GM18861 (cell line): ENCODE data around the gene STK32B.
"Not testable (repeated sequence)": the region's sequence is repeated elsewhere in the genome, so short reads cannot be mapped to it uniquely, and the experiment has no call there.

ENCODE experiments used
- ATAC-seq: cut with Tn5 transposase; IDR thresholded peaks from one replicate; pipeline ENCODE4 v1.9.1; 2021; ENCODE audit not compliant: unreplicated experiment

STK32B gene

DNA sequence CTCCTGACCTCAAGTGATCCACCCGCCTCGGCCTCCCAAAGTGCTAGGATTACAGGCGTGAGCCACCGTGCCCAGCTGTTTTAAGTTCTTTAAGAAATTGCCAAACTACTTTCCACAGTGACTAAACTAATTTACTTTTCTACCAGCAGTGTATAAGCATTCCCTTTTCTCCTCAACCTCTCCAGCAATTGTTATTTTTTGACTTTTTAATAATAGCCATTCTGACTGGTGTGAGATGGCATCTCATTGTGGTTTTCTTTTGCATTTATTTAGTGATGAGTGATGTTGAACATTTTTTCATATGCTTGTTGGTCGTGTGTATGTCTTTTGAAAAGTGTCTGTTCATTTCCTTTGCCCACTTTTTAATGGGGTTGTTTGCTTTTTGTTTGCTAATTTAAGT is 199.3 kb downstream of the STK32B start:
- ATAC-seq = not testable (repeated sequence)

DNA sequence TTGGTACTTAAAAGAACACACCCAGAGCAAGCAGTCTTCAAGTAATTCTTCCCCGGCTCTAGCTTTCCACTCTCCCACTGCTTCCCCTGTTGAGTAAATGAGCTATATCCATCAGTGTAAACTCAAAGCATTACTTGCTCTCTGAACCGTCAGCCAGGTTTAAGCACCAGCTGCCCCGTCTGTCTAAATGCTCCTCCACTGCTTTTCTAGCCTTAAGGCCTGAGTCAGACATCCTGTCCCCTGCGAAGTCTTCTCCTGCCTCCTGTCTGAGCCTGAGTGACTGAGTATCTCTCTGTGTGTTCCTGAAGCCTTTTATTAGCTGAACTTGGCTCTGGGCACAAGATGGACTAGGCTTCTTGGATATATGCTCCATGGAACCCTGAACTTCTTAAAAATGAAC is 205.1 kb downstream of the STK32B start:
- ATAC-seq = no peak

DNA sequence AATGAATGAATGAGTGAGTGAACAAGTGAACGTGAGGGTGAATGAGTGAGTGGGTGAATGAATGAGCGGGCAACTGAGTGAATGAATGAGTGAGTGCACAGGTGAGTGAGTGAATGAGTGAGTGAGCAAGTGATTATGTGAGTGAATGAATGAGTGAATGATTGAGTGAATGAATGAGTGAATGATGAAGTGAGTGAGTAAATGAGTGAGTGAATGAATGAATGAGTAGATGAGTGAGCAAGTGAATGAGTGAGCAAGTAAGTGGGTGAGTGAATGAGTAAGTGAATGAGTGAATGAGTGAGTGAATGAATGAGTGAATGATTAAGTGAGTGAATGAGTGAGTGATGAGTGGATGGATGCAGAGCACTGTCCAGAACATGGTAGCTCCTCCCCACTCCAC is 205.8 kb downstream of the STK32B start:
- no peak for ATAC-seq

DNA sequence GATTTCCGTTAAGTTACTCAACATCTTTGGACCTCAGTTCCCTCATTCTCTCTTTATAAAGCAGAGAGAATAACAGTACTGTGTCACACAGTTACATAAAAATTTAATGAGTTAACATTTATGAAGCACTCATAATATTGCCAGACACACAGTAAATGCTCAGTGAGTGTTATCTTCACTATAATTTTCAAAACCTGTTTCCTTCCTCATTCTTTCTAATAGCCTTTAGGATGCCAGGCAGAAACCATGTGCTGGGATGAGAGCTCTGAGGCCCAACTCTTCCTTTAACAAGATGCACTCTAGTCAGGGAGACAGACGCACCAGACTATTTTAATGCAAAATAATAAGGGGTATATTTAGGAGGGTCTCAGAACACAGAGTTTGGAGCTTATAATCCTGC is 208.2 kb downstream of the STK32B start:
- no peak for ATAC-seq

DNA sequence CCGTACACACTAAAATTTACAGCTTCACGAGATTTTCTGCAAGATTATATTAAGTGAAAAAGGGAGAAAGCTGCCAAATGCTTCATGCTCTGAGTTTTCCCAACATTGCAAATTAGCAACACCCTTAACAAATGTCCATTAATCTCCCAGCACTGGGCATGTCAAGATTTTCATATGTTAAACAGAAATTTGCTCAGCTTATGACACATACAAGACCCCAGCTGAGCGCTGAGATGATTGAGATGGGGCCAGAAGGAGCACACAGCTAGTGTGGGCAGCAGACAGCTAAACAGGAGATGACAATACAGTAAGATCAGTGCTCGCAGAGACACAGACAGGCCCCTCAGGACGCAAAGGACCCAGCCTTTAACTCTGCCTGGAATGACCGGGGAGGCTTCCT is 208.8 kb downstream of the STK32B start:
- ATAC-seq = no peak

DNA sequence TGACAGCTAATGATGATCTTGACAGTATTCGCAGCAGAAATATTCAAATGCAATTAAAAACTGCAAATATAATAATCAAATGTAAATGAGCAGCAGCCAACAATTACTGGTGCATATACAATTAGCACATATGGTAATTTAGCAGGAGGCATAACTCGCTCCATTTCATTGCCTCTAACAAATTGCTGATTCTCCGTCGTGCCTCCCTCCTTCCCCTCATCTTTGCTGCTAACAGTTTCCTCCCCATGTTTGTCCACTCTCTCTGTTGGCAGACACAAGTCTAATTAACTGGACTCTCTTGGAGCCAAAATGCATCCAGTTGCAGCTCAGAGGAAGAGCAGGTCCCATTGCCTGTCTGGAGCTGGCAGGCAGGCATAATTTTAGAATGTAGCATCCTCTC is 210.6 kb downstream of the STK32B start:
- no peak for ATAC-seq

DNA sequence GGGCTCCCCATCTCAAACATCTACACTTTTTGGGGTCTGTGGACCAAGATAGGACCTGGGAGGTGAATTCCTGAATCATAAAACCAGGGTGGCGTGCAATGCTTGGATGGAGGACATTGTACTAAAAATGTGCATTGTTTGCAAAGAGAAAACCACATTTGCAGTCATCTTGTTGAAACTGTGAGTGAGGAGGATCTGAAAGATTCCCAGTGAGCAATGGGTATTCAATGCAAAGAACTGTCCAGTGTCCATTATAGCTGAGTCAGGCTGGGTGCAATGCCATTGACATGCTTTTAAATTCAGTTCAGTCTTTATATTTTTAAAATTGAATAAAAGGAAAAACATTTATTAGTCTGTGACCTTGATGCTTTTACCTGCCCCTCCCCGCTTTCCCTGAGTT is 215.7 kb downstream of the STK32B start:
- no peak for ATAC-seq

DNA sequence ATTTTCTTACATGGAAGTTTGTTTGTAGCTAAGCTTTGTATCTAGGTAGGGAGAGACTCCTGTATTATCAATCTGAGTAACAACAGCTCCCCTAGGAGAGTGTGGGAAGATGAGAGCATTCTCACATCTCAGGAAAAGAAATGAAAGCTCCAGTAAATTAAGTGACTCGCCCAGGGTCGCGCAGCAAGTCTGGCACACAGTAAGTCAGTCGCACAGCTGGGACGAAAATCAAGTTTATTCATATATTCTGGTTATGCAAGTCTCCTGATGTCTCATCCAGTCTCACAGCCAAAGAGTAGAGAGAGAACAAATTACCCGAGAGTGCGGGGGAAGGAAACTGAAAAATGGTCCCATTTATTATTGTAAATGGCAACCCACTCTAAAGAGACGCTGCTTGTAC is 216.1 kb downstream of the STK32B start:
- no peak for ATAC-seq

DNA sequence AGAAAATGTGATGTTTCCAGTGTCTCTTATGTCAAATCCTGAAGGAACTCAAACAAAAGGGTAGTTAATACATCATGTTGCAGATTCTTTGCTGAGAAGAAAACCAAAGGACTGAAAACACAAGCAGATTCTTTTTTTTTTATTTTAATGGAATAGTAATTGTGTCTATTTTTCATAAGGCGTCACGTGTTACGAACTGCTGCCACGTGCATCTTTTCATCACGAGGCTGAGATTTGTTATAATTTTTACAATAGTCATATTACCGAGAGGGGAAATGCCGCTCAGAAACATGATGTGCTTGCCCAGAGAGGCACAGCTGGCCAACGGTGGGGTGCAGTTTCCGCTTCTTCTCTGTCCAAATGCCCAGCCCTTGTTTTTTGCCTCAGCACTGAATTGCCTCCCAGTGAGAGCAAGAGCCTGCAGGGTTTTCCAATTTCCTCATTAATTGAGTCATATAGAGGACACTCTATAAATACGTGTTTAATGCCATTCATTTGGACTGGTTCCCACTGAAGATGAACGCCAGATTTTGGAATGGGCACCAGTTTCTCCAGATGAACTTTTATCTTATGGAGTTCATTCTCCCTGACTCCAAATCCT is 225.3 kb downstream of the STK32B start:
- ATAC-seq = no peak

DNA sequence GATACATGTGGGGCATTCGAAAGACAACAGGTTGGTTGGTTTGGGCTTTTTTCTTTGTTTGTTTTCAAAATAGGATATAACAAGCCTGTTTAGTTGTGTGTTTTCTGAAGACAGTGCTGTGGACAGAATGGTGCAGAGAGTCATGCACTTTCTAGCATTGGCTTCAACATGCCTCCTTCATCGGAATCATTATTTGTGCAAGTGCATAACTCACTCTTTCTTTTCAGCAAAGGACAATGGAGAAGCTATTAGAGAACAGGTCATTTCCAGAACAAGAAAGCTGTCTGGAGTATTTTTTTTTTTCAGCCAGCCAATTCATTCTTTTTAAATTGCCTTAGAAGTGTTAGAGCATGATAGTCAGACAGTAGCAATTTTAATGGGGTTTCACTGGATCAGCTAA is 225.8 kb downstream of the STK32B start:
- ATAC-seq = no peak

DNA sequence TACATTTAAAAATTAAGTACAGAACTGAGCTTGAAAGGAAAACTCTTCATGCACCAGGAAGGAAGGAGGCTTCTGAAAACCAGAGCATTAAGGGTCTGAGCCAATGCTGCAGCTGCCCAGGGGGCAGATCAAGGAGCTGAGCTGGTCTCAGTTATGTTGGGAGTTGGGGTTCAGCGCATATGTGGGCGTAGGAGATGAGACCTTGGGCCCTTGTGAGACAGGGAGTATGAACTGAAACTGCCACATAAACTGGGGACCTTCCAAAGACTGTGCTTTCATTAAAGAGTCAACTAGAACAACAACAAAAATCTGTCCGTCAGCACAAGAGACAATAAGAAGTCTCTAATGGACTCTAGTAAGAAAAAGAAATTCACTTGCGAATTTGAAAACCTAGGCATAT is 226.9 kb downstream of the STK32B start:
- ATAC-seq = no peak

DNA sequence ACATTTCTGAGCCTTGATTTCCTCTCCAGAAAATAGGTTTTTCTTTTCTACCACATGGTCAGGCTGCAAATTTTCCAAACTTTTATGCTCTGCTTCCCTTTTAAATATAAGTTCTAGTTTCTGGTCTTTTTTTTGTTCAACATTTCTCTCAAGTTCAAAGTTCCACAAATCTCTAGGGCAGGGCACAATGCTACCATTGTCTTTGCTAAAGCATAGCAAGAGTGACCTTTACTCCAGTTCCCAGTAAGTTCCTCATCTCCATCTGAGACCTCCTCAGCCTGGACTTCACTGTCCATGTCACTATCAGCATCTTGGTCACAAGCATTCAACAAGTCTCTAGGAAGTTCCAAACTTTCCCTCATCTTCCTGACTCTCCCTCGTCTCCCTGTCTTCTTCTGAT is 228.8 kb downstream of the STK32B start:
- not testable (repeated sequence) for ATAC-seq

DNA sequence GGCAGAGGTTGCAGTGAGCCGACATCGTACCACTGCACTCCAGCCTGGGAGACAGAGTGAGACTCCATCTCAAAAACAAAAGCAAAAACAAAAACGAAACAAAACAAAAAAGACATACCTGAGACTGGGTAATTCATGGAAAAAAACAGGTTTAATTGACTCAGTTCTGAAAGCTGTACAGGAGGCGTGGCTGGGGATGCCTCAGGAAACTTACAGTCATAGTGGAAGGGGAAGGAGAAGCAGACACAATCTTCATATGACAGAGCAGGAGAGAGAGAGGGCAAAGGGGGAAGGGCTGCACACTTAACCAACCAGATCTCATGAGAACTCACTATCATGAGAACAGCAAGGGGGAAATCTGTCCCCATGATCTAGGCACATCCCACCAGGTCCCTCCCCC is 229.5 kb downstream of the STK32B start:
- no peak for ATAC-seq

DNA sequence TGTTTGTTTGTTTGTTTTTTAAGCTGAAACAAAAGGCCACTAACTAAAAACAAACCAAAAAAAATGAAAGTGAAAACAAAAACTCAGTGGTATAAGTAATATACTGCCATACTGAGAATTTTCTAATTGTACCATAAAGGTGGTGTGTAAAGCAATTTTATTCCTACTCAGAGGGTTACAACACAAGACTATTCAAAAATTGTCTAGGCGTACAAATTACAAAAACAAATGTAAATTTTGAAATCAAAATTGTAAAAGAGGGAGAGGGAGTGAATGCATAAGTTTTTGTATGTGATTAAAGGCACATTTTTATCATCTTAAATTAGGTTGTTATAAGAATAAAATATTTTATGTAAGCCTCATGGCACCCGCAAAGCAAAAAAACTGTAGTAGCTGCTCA is 232.6 kb downstream of the STK32B start:
- ATAC-seq = no peak

DNA sequence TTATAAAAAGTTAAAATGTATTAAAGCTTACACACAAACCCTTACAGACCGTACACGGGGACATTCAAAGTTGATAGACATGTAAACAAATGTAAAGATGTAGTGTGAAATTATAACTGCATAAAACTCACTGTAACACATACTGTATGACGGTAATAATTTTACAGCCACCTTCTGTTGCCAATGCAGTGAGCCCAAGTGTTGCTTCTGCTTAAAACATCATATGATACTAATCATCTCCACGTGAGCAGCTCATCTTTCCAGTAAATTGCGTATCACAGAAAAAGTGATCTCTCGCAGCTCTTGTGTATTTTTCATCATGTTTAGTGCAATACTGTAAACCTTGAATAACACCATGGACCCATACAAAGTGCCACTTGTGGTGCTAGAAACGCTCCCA is 233.2 kb downstream of the STK32B start:
- no peak for ATAC-seq

DNA sequence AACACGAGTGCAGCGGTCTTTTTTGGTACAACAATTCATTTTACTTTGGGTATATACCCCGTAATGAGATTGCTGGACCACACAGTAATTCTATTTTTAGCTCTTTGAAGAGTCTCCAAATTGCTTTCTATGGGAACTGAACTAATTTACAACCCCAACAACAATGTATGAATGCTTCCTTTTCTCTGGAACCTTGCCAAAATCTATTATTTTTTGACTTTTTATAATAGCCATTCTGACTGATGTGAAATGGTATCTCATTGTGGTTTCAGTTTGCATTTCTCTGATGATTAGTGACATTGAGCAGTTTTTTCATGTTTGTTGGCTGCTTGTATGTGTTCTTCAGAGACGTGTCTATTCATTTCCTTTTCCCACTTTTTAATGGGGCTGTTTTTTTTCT is 240.8 kb downstream of the STK32B start:
- no peak for ATAC-seq

DNA sequence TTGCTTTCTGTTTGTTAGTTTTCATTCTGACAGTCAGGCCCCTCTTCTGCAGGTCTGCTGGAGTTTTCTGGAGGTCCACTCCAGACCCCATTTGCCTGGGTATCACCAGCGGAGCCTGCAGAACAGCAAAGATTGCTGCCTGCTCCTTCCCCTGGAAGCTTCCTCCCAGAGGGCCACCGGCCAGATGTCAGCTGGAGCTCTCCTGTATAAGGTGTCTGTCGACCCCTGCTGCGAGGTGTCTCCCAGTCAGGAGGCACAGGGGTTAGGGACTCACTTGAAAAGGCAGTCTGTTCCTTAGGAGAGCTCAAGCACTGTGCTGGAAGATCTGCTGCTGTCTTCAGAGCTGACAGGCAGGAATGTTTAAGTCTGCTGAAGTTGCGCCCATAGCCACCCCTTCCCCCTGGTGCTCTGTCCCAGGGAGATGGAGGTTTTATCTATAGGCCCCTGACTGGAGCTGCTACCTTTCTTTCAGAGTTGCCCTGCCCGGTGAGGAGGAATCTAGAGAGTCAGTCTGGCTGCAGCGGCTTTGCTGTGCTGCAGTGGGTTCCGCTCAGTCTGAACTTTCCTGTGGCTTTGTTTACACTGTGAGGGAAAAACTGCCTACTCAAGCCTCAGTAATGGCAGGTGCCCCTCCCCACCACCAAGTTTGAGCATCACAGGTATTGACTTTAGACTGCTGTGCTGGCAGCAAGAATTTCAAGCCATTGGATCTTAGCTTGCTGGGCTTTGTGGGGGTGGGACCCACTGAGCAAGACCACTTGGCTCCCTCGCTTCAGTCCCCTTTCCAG is 246.9 kb downstream of the STK32B start:
- ATAC-seq = not testable (repeated sequence)

DNA sequence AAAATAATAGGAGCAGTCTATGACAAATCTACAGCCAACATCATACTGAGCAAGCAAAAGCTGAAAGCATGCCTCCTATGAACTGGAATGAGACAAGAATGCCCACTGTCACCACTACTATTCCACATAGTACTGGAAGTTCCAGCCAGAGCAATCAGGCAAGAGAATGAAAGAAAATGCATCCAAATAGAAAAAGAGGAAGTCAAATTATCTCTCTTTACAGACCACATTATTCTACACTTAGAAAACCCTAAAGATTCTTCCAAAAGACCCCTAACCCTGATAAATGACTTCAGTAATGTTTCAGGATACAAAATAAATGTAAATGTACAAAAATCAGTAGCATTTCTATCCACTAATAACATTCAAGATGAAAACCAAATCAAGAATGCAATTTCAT is 249.0 kb downstream of the STK32B start:
- ATAC-seq = no peak

DNA sequence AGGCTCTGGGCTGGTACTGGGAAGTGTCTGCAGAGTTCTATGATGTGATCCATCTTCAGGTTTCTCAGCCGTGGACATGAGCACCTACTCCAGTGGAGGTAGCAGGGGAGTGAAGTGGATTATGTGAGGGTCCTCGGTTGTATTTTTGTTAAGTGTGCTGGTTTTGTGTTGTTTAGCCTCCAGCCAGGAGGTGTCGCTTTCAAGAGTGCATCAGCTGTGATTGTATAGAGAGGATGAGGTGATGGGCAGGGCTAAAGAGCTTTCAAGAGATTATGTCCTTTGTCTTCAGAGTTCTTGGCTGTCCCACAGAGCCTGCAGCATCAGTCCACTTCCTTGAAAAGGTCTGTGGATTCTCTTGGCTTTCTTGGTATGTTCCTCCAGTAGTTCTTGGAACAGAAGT is 256.6 kb downstream of the STK32B start:
- no peak for ATAC-seq

DNA sequence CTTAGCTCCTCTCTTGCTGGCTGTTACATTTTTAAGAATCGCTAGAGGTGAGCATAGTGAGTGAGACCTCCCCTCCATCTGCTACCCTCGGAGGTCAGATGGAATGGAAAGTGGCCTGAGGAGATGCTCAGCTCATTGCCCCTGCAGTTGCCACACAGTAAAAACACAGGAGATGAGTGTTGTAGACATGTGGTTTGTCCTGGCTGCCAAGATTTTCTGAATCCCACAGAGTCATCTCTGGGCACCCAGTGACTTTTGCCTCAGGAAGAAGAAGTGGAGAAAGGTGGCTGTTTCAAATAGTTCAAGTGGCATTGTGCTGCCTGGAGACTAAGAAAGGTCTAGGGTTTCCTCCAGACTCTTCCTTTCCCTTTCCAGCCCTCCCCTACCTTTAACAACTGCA is 271.0 kb downstream of the STK32B start:
- ATAC-seq = no peak

DNA sequence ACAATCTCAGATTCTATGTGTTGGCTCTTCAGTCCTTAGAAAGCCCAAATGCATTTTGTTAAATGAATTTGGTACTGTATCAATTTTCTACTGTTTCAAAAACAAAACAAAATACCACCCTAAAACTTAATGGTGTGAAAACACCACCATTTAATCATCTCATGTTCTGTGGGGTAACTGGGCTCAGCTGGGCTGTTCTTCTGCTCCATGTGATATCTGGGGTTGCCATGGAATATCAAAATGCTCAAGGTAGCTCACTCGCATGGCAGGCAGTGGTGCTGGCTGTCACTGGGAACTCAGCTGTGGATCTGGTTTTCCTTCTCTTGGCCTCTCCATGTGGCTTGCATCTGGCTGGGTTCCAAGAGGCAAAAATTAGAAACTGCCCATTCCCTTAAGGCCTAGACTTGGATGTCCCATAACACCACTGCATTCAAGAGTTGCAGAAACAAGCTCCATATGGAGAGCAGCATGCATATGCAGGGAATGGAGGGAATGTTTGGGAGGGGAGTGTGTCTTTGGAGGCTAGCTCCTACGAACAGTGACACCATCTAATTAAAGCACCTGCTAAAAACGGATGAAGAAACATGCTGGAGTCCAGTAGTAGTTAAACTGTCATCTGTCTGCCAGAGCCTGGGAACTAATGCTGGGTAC is 279.2 kb downstream of the STK32B start:
- ATAC-seq = no peak

DNA sequence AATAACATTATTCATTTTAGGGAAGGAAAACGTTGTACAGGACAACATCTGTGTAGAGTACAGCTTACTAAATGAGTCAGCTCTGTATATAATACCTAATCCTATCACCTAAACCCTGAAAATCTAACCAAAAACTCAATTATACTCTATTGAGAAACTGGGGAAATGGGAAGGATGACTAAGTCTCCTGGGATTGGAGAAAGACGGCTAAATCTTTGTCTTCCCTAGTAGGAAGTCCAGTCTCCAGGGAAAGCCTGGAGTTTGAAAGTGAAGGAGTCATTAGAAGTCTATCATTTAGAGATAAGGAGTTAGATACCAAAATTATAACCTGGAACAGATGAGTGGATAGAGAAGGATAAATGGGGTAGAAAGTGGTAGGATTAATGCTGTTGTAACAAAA is 286.5 kb downstream of the STK32B start:
- no peak for ATAC-seq
